ENCODE data around the gene CD70.
A peak's percentile ranks its signal among the peaks of the same experiment; 100 is the strongest.
"Not testable (repeated sequence)": the region's sequence is repeated elsewhere in the genome, so short reads cannot be mapped to it uniquely, and the experiment has no call there.

CD70 gene

GRCh38 chr19:6568816-6569215 lies 22.1 kb downstream of the CD70 start:
- no peak for DNase-seq

- no peak for DNase-seq
These were observed 22.9 kb downstream of the CD70 start for GRCh38 chr19:6568010-6568526.

- not testable (repeated sequence) for DNase-seq
These were observed 24.2 kb downstream of the CD70 start for GRCh38 chr19:6566727-6567126.

DNA sequence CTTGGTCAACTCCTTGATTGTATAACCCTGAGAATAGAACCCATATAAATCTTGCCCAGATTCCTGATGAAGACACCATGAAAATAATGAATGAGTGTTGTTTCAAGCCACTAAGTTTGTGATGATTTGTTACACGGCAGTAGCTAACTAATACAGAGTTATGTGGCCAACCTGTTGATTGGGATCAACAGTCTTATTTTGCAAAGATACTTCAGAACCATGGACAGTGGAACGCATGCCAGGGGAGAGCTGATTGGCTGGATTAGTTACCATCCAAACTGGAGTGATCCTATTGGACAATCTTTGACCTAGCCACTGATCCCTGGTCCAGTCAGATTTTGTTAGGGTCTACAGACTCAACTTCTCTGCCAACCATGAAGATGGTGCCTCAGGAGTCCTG lies 26.6 kb downstream of the CD70 start:
- DNase-seq, result peak; percentile 23

- DNase-seq, result not testable (repeated sequence)
These were observed 28.5 kb downstream of the CD70 start for GRCh38 chr19:6562437-6562836.

- peak; percentile 48 for DNase-seq
These were observed 34.3 kb downstream of the CD70 start for GRCh38 chr19:6556480-6557195.

DNA sequence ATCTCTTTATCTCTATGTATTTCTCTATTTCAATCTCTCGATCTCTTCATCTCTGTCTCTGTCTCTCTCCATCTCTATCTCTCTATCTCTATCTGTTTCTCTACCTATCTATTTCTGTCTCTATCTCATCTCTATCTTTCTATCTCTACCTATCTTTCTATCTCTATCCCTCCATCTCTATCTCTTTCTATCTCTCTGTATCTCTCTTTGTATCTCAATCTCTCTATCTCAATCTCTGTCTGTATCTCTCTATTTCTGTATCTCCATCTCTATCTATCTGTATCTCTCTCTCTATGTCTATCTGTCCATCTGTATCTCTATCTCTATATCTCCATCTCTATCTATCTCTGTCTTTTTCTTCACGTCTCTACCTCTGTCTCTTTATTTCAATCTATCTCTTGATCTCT lies 34.9 kb downstream of the CD70 start:
- DNase-seq, result no peak

DNA sequence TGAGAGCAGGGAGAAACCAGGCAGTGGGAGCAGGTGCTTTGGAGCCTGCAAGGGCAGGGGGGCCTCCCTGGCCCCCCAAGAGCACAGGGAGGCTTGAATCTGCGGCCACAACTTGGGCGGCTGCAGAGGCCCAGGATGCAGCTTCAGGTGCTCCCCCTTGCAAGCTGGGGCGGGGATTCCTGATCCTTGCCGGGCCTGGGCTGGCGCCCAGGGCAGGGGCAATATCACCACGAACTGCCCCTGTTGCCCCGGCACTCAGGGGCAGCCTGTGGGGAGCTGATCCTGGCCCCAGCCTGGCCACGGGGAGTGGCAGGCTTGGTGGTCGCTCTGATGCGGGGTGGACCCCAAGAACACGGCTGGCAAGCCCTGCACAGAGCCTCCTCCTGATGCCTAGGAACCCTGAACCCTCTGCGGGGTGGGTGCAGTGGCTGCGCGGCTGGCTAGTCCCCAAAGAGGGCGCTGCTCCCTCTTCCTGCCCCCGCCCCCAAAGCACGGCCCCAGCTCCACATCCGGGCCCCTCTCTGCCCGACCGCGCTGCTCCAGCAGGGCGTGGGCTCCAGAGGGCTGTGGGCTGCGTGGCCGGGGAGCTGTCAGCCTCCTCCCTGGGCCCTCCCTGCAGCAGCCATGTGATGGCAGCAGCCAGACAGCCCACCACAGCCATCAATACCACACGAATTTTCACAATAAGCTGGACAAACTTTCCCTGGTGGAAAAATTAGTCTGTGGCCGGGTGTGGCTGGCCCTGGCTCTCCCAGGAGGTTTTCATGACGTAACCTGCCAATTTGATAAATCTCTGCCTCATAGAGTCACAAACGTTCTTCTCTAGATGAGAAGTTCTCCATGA lies 39.1 kb downstream of the CD70 start:
- peak; percentile 64 for DNase-seq

DNA sequence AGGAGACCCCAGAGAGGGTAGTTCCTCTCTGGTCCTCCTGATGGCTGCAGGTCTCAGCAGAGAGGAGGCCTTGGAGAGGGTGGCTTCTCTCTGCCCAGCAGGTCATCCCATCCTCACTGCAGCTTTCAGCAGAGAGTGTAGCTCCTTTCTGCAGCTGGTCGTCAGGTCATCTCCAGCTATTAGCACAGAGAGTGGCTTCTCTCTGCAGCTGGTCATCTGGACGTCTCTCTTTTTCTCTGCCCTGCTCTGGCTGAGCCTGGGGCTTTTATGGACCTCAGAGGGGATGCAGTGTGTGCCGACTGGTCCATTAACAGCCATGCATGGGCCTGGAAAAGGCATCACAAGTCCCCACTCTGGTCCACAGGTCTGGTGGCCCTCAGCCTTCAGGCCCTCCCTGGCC lies 39.9 kb downstream of the CD70 start:
- no peak for DNase-seq

GRCh38 chr19:6550679-6551078 lies 40.3 kb downstream of the CD70 start:
- not testable (repeated sequence) for DNase-seq

- DNase-seq, result peak; percentile 38
These were observed 47.0 kb downstream of the CD70 start for GRCh38 chr19:6543866-6544347.

DNA sequence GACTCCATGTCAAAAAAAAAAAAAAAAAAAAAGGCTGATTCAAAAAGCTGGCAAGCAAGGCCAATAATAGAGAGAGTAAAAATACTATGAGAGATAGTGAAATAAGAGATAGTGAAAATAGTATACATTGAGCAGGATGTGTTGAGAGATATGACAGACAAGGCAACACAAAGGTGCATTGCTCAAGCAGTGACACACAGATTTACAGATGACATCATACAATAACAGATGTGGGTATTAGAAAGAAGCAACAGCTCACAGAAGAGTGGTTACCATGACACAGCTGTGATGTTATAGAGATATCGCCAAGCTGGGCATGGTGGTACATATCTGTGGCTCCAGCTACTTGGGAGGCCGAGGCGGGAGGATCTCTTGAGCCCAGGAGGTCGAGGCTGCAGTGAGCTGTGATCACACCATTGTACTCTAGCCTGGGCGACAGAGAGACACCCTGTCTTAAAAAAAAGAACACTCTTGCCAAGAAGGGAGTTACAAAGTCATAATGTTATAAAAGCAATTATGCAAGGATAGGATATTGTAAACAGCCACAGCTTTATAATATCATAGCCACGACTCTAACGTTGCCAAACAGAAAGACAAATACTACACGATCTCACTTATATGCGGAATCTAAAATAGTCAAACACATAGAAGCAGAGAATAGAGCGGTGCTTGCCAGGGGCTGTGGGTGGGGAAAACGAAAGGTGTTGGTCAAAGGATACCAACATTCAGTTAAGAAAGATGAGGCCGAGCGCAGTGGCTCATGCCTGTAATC lies 49.8 kb downstream of the CD70 start:
- no peak for DNase-seq

DNA sequence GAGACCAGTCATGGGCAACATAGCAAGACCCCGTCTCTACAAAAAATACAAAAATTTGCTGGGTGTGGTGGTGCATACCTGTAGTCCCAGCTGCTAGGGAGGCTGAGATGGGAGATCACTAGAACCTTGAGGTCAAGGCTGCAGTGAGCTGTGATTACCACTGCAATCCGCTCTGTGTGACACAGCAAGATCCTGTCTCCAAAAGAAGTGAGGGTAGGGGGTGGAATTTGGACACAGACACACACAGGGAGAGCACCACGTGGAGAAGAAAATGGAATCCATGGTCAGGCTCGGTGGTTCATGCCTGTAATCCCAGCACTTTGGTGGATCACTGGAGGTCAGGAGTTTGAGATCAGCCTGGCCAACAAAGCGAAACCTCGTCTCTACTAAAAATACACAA lies 51.4 kb downstream of the CD70 start:
- DNase-seq, result no peak
